Activated CD8-positive, alpha-beta T cell treated with anti-CD3 and anti-CD28 coated beads for 36 hours (primary cell): ENCODE data around the gene OLFM1. TPM values are rescaled to one million over a fixed set of nuclear protein-coding genes. Genes with fewer than 3 reads are reported as not detected.

ENCODE experiments used
- ATAC-seq: fragments of 200-7000 bp; cut with Tn5 transposase; one replicate; pipeline ENCODE4 v1.10.0; 2021; ENCODE audit warnings: mild to moderate bottlenecking, moderate library complexity
- CTCF ChIA-PET: fragments of 350-600 bp; sonication (Branson Sonifier 250); formaldehyde crosslinking; loops from one replicate; lab custom pipeline; 2021; ENCODE audit warnings: antibody characterized with exemption; lab: Charles Lee
- POLR2A ChIA-PET: fragments of 350-600 bp; sonication (Branson Sonifier 250); formaldehyde crosslinking; loops from one replicate; lab custom pipeline; 2021; ENCODE audit warnings: antibody characterized with exemption; lab: Charles Lee
- DNase-seq: peaks from one replicate; pipeline ENCODE4 v3.0.0-alpha.2; 2020
- H3K27ac Mint-ChIP-seq: one replicate; pipeline ENCODE4 v1.8.0; 2021; ENCODE audit warnings: mild to moderate bottlenecking, mixed read lengths
- H3K27me3 Mint-ChIP-seq: one replicate; pipeline ENCODE4 v1.8.0; 2021; ENCODE audit warnings: mixed read lengths
- H3K36me3 Mint-ChIP-seq: one replicate; pipeline ENCODE4 v1.8.0; 2021; ENCODE audit warnings: low read depth, mixed read lengths
- H3K4me1 Mint-ChIP-seq: one replicate; pipeline ENCODE4 v1.8.0; 2021; ENCODE audit warnings: low read depth, mixed read lengths
- H3K4me3 Mint-ChIP-seq: one replicate; pipeline ENCODE4 v1.8.0; 2021; ENCODE audit warnings: mild to moderate bottlenecking, moderate library complexity, mixed read lengths
- H3K9me3 Mint-ChIP-seq: one replicate; pipeline ENCODE4 v1.8.0; 2021; ENCODE audit warnings: mixed read lengths
- intact Hi-C: fragments of 100-400 bp; cut with micrococcal nuclease; formaldehyde crosslinking; loops from one replicate; pipeline ENCODE4 v1.10.0; 2022
- total RNA-seq, 2 experiments: library from RNA; stranded (reverse); gene quantifications; one replicate each; pipeline ENCODE4 v1.2.3, GENCODE V29; 2021
- TF ChIP-seq, protein P1 (sequence below): fragments of 200-600 bp; IDR thresholded peaks from one replicate; pipeline ENCODE4 v1.8.0; 2022; ENCODE audit warnings: antibody characterized with exemption, mild to moderate bottlenecking

OLFM1 gene
- total RNA-seq, 2 experiments from 2014 or later = not detected

DNA sequence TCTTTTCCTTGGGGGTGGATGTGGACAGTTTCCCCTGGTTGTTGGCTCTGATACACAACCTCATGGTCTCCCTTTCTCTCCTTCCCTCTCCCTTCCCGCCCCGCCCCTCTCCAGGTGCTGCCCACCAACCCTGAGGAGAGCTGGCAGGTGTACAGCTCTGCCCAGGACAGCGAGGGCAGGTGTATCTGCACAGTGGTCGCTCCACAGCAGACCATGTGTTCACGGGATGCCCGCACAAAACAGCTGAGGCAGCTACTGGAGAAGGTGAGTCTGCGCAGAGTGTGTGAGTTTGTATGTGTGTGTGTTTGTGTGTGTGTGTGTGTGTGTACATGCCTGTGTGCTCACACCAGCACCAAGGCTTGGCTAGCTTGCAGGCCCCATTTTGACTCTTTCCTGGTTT lies 2.6 kb downstream of the OLFM1 start:
- DNase-seq (no peak), ATAC-seq (no peak)
- Mint-ChIP-seq H3K4me3 (no peak overlapping the region), H3K36me3 (no peaks in the 10 kb centered on the region), H3K9me3 (no peaks in the 10 kb centered on the region), H3K27me3 (peaks cover 44% of the 10 kb centered on the region), H3K4me1 (peaks cover 3% of the 10 kb centered on the region), H3K27ac (no peak overlapping the region)
- TF ChIP-seq, protein P1, sequence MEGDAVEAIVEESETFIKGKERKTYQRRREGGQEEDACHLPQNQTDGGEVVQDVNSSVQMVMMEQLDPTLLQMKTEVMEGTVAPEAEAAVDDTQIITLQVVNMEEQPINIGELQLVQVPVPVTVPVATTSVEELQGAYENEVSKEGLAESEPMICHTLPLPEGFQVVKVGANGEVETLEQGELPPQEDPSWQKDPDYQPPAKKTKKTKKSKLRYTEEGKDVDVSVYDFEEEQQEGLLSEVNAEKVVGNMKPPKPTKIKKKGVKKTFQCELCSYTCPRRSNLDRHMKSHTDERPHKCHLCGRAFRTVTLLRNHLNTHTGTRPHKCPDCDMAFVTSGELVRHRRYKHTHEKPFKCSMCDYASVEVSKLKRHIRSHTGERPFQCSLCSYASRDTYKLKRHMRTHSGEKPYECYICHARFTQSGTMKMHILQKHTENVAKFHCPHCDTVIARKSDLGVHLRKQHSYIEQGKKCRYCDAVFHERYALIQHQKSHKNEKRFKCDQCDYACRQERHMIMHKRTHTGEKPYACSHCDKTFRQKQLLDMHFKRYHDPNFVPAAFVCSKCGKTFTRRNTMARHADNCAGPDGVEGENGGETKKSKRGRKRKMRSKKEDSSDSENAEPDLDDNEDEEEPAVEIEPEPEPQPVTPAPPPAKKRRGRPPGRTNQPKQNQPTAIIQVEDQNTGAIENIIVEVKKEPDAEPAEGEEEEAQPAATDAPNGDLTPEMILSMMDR = no peak
- intact Hi-C loops = no loop called here
- ChIA-PET CTCF (no interaction called here), POLR2A (no interaction called here)

DNA sequence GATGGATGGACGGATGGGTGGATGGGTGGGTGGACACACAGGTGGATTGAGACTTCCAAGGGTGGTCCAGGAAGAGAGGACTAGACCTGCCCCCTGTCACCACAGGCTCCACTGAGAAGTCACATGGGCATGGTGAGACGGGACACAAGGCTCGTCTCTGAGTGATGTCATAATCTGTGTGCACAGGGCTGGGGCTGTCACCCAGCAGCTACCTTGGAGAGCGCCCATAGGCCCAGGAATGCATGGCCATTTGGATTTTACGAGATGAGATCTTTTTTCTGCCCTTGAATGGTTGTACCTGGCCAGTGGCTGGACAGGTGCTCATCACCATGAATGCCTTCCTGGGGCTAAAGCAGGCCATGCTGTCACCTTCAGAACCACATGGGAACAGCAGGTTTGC lies 3.1 kb downstream of the OLFM1 start:
- DNase-seq = no peak
- Mint-ChIP-seq H3K27me3 (peaks cover 41% of the 10 kb centered on the region), H3K27ac (no peak overlapping the region), H3K4me3 (no peak overlapping the region), H3K36me3 (no peaks in the 10 kb centered on the region), H3K9me3 (no peaks in the 10 kb centered on the region), H3K4me1 (peaks cover 3% of the 10 kb centered on the region)
- intact Hi-C loops = no loop called here
- ChIA-PET CTCF (no interaction called here), POLR2A (no interaction called here)
- ATAC-seq = no peak
- TF ChIP-seq, protein P1 = no peak

DNA sequence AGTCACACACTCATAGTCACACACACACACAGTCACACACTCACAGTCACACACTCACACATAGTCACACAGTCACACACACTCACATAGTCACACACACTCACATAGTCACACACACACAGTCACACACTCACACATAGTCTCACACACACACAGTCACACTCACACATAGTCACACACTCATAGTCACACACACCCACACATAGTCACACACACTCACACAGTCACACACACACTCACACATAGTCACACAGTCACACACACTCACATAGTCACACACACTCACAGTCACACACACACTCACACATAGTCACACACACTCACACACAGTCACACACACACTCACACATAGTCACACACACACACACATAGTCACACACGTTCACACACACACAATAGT lies 4.1 kb downstream of the OLFM1 start:
- no peak overlapping the region for H3K27ac Mint-ChIP-seq
- H3K4me1 Mint-ChIP-seq = no peaks in the 10 kb centered on the region
- POLR2A ChIA-PET = no interaction called here
- H3K36me3 Mint-ChIP-seq = no peaks in the 10 kb centered on the region
- H3K27me3 Mint-ChIP-seq = peaks cover 32% of the 10 kb centered on the region
- H3K4me3 Mint-ChIP-seq = no peak overlapping the region
- intact Hi-C loops = no loop called here
- CTCF ChIA-PET = no interaction called here
- ATAC-seq = no peak
- no peak for DNase-seq
- TF ChIP-seq, protein P1 = no peak
- H3K9me3 Mint-ChIP-seq = no peaks in the 10 kb centered on the region

DNA sequence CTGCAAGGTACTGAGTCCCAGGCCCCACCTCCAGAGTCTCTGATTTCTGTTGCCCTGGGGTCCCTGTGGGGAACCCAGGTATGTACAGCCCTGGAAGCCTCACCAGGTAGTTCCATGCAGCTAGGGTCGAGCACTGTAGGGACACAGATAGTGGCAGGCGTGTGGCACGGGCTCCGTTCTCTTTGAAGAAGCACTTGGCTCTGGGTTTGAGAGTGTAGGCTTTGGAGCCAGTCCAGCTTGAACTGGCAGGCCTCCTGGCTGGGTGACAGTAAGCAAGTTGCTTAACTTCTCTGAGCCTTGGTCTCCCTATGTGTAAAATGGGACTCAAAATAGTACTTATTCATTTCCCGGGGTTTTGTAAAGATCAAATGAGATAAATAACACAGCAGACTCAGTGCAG lies 5.6 kb downstream of the OLFM1 start:
- intact Hi-C loops = no loop called here
- Mint-ChIP-seq H3K4me3 (no peak overlapping the region), H3K4me1 (no peaks in the 10 kb centered on the region), H3K27ac (no peak overlapping the region), H3K9me3 (no peaks in the 10 kb centered on the region), H3K27me3 (peaks cover 37% of the 10 kb centered on the region), H3K36me3 (no peaks in the 10 kb centered on the region)
- ATAC-seq (no peak), DNase-seq (no peak)
- TF ChIP-seq, protein P1 = no peak
- CTCF ChIA-PET = no interaction called here
- POLR2A ChIA-PET = no interaction called here

DNA sequence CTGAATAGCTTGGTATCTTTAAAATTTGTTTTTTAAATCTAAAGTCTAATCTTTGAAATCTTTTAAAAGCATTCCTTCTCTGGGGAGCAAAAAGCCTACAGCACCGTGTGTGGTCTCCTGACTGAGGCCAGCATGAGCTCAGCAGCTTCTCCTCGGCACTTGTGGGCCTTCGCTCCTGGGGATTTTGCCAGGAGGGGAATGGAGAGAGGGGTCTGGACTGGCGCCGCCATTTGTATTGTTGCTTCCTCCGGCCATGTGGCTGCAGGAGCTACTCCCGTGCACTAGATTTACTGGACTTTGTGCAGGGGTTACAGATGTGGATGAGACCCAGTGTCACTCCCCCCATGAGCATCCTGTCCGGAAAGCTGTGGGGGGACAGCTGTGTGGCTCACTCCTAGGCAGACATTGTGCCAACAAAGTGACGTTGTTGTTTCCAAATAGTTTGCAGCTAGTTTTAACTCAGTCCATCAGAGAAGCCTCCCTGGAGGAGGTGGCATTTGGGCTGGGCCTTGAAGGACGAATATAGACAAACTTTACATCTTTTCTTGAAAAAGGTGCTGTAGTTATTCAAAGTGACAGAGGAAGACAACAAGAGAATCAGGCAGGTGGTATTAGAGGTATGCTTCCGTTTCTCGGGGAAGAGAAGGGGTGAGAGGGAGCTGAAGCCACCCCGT lies 6.6 kb downstream of the OLFM1 start:
- no peak overlapping the region for H3K4me3 Mint-ChIP-seq
- intact Hi-C loops = no loop called here

More for the DNA sequence above, 6.6 kb downstream of the OLFM1 start:
- ChIA-PET CTCF (no interaction called here), POLR2A (no interaction called here)
- Mint-ChIP-seq H3K27ac (no peak overlapping the region), H3K9me3 (no peaks in the 10 kb centered on the region), H3K27me3 (peaks cover 37% of the 10 kb centered on the region), H3K4me1 (no peaks in the 10 kb centered on the region), H3K36me3 (no peaks in the 10 kb centered on the region)
- TF ChIP-seq, protein P1 = no peak
- ATAC-seq (no peak), DNase-seq (no peak)
